Liver (tissue), 9 donors: ENCODE data around the gene NFIX. TPM values are rescaled to one million over a fixed set of nuclear protein-coding genes. Genes with fewer than 3 reads are reported as not detected.

Experiments
- DNase-seq: peaks from one replicate; pipeline ENCODE4 v3.0.0-alpha.2; 2017; ENCODE audit warnings: low spot score
- H3K27ac ChIP-seq, 2 donors: one replicate each; pipeline ENCODE4 v1.7.0; 2013; ENCODE audit warnings: inconsistent platforms in 2 of 2, low read length in 2 of 2, control low read depth in 1 of 2, low read depth in 1 of 2, mild to moderate bottlenecking in 1 of 2
- H3K27me3 ChIP-seq, 4 donors: one replicate each; pipeline versions ENCODE4 v1.6.1 to v1.7.0; 2013; ENCODE audit warnings: low read length in 3 of 4, inconsistent platforms in 1 of 4, mild to moderate bottlenecking in 1 of 4, moderate library complexity in 1 of 4; ENCODE audit not compliant: control insufficient read depth in 4 of 4, insufficient read depth in 4 of 4
- H3K36me3 ChIP-seq, 4 donors: one replicate each; pipeline versions ENCODE4 v1.6.1 to v1.7.0; 2013; ENCODE audit warnings: low read length in 3 of 4, mild to moderate bottlenecking in 3 of 4, low read depth in 1 of 4, moderate library complexity in 1 of 4; ENCODE audit not compliant: control insufficient read depth in 4 of 4, insufficient read depth in 3 of 4
- H3K4me1 ChIP-seq, 4 donors: one replicate each; pipeline versions ENCODE4 v1.6.1 to v1.7.0; 2013; ENCODE audit warnings: low read length in 3 of 4, mild to moderate bottlenecking in 3 of 4, moderate library complexity in 1 of 4; ENCODE audit not compliant: control insufficient read depth in 4 of 4, insufficient read depth in 4 of 4
- H3K4me3 ChIP-seq, 3 donors: one replicate each; pipeline versions ENCODE4 v1.6.1 to v1.7.0; 2013; ENCODE audit warnings: low read length in 3 of 3, control low read depth in 1 of 3, low read depth in 1 of 3, mild to moderate bottlenecking in 1 of 3
- H3K9ac ChIP-seq, 2 donors: one replicate each; pipeline ENCODE4 v1.7.0; 2013; ENCODE audit warnings: low read length in 2 of 2, mild to moderate bottlenecking in 2 of 2, moderate library complexity in 2 of 2, control low read depth in 1 of 2, low read depth in 1 of 2
- H3K9me3 ChIP-seq, 4 donors: one replicate each; pipeline versions ENCODE4 v1.6.1 to v1.7.0; 2013; ENCODE audit warnings: low read length in 3 of 4; ENCODE audit not compliant: control insufficient read depth in 4 of 4
- ATF3 ChIP-seq: IDR thresholded peaks from 2 replicates; pipeline ENCODE4 v1.6.1; 2016; ENCODE audit warnings: antibody characterized with exemption
- CTCF ChIP-seq: fragments of 150-350 bp; IDR thresholded peaks from 2 replicates; pipeline ENCODE4 v1.5.1; 2017; ENCODE audit warnings: improper control_type of control experiment, low read depth, low read length; ENCODE audit not compliant: missing input control
- EGR1 ChIP-seq, 2 donors: IDR thresholded peaks; 2 replicates each; pipeline ENCODE4 v1.6.1; 2016 to 2018; ENCODE audit warnings: antibody characterized with exemption in 2 of 2, low read depth in 2 of 2
- FOXA1 ChIP-seq: IDR thresholded peaks from 2 replicates; pipeline ENCODE4 v1.6.1; 2016; ENCODE audit warnings: antibody characterized with exemption
- GABPA ChIP-seq, 2 donors: IDR thresholded peaks in 1 of 2; conservative IDR thresholded peaks in 1 of 2; 2 replicates each; pipeline ENCODE4 v1.6.1; 2016; ENCODE audit warnings: antibody characterized with exemption in 2 of 2, mild to moderate bottlenecking in 1 of 2, moderate library complexity in 1 of 2
- HNF4A ChIP-seq, 2 donors: conservative IDR thresholded peaks; 2 replicates each; pipeline ENCODE4 v1.6.1; 2016; ENCODE audit warnings: antibody characterized with exemption in 2 of 2, mild to moderate bottlenecking in 2 of 2
- JUND ChIP-seq, 2 donors: IDR thresholded peaks; 2 replicates each; pipeline ENCODE4 v1.6.1; 2016; ENCODE audit warnings: antibody characterized with exemption in 2 of 2
- MAX ChIP-seq: IDR thresholded peaks from 2 replicates; pipeline ENCODE4 v1.6.1; 2016; ENCODE audit warnings: antibody characterized with exemption
- NR2F2 ChIP-seq: IDR thresholded peaks from 2 replicates; pipeline ENCODE4 v1.6.1; 2016; ENCODE audit warnings: antibody characterized with exemption
- RAD21 ChIP-seq, 2 donors: IDR thresholded peaks; 2 replicates each; pipeline ENCODE4 v1.6.1; 2016; ENCODE audit warnings: antibody characterized with exemption in 2 of 2, mild to moderate bottlenecking in 2 of 2
- REST ChIP-seq: IDR thresholded peaks from 2 replicates; pipeline ENCODE4 v1.6.1; 2016; ENCODE audit warnings: antibody characterized with exemption, mild to moderate bottlenecking
- SP1 ChIP-seq: IDR thresholded peaks from 2 replicates; pipeline ENCODE4 v1.6.1; 2018; ENCODE audit warnings: antibody characterized with exemption, mild to moderate bottlenecking
- TAF1 ChIP-seq: conservative IDR thresholded peaks from 2 replicates; pipeline ENCODE4 v1.6.1; 2016; ENCODE audit warnings: antibody characterized with exemption, mild to moderate bottlenecking
- ZBTB33 ChIP-seq: IDR thresholded peaks from 2 replicates; pipeline ENCODE4 v1.6.1; 2016; ENCODE audit warnings: antibody characterized with exemption
- WGBS: extraction: QIAGEN DNeasy Blood & Tissue Kit; methylation state at CpG from one replicate; pipeline ENCODE4 v1.1.7; 2013; 5-methylcytosine and 5-hydroxymethylcytosine counted together
- polyA plus RNA-seq, 2 donors: library from polyadenylated mRNA; stranded (reverse) in 1 of 2; unstranded in 1 of 2; fragments of 200-250 nt in 1 of 2; fragments of >200 nt in 1 of 2; fragmentation: Nextera tagmentation in 1 of 2; extraction: Ambion mirVana in 1 of 2; gene quantifications; one replicate each; pipeline versions ENCODE4 v1.2.1 to v1.2.3, GENCODE V29; 2013 to 2015
- total RNA-seq, 2 donors: library from RNA; depleted of rRNA; stranded (reverse); fragments of >200 nt; gene quantifications; one replicate each; pipeline ENCODE4 v1.2.3, GENCODE V29; 2014
- donor health status: healthy.
- donor health status: healthy.
- donor health status: healthy.
- donor health status: healthy.
- donor health status: healthy.

The NFIX gene
- total and polyA plus RNA-seq, 4 donors: 3.3 to 18.4 (median 12.6) TPM

GRCh38 chr19:13122980-13123957 lies 128.0 kb downstream of the NFIX start:
- TF ChIP-seq ZBTB33 (no peak), NR2F2 (no peak), EGR1 (IDR thresholded peaks at IDR 0.05; ENCODE audit: low read depth in 2 of 2) (no peak), TAF1 (no peak), HNF4A (conservative IDR thresholded peaks at IDR 0.05) (no peak), RAD21 (IDR thresholded peaks at IDR 0.05) (no peak), MAX (no peak), REST (no peak), FOXA1 (no peak), GABPA (IDR thresholded peaks at IDR 0.05 in 1 of 2, conservative IDR thresholded peaks at IDR 0.05 in 1 of 2) (no peak), JUND (IDR thresholded peaks at IDR 0.05) (no peak), ATF3 (no peak), CTCF (no peak), SP1 (no peak)

More at GRCh38 chr19:13122980-13123957, 128.0 kb downstream of the NFIX start:
- peaks cover 0 to 8% (median 0%) of the 10 kb centered on the region in 4 donors for H3K36me3 ChIP-seq
- peaks cover 9 to 22% (median 15%) of the 10 kb centered on the region in 4 donors for H3K4me1 ChIP-seq
- no peak overlapping the region for H3K27ac ChIP-seq
- no peak overlapping the region for H3K9ac ChIP-seq
- H3K4me3 ChIP-seq: no peak overlapping the region
- H3K9me3 ChIP-seq: no peaks in the 10 kb centered on the region
- H3K27me3 ChIP-seq: no peaks in the 10 kb centered on the region
- no peak for DNase-seq
- WGBS: 96% methylated on average over 20 of the region's 20 CpGs
